Prostate gland (tissue), 2 donors: ENCODE results near the gene DTNB. TPM values are rescaled to one million over a fixed set of nuclear protein-coding genes. Genes with fewer than 3 reads are reported as not detected.

Source experiments
- DNase-seq: peaks from one replicate; pipeline ENCODE4 v3.0.0-alpha.2; 2019; ENCODE audit warnings: low spot score
- H3K27ac ChIP-seq, 2 donors: fragments of 200-600 bp; sonication (generic); 2 replicates each; pipeline ENCODE4 v1.5.1; 2017 to 2019
- H3K27me3 ChIP-seq: fragments of 200-600 bp; sonication (generic); replicated peaks from 2 replicates; pipeline ENCODE4 v1.5.1; 2019; ENCODE audit not compliant: insufficient read depth
- H3K36me3 ChIP-seq, 2 donors: fragments of 200-600 bp; sonication (generic); 1 replicate in 1 of 2; 2 replicates in 1 of 2; pipeline versions ENCODE4 v1.5.1 to v1.8.1; 2017 to 2019
- H3K4me1 ChIP-seq: fragments of 200-600 bp; sonication (generic); replicated peaks from 2 replicates; pipeline ENCODE4 v1.5.1; 2019
- H3K4me3 ChIP-seq, 2 donors: fragments of 200-600 bp; sonication (generic); 2 replicates each; pipeline ENCODE4 v1.5.1; 2017 to 2019
- H3K9me3 ChIP-seq: fragments of 200-600 bp; sonication (generic); 2 replicates; pipeline ENCODE4 v1.5.1; 2017
- POLR2A ChIP-seq: fragments of 450-650 bp; IDR thresholded peaks from one replicate; pipeline ENCODE4 v1.6.1; 2016; ENCODE audit warnings: antibody characterized with exemption, mild to moderate bottlenecking
- POLR2AphosphoS5 ChIP-seq: sonication (generic); formaldehyde crosslinking; IDR thresholded peaks from one replicate; pipeline ENCODE4 v1.6.1; 2017; ENCODE audit warnings: antibody characterized with exemption
- WGBS: methylation state at CpG from one replicate; pipeline ENCODE4 v1.1.5; 2018; 5-methylcytosine and 5-hydroxymethylcytosine counted together
- intact Hi-C: fragments of 100-400 bp; cut with DNase I; formaldehyde crosslinking; loops from one replicate; pipeline ENCODE4 v1.14.2; 2022
- total RNA-seq, 2 donors: library from RNA; depleted of rRNA; stranded (reverse); fragments of >200 nt; gene quantifications; one replicate each; pipeline ENCODE4 v1.1.0, GENCODE V29; 2016
- TF ChIP-seq, protein P1 (sequence below), 4 experiments: fragments of 200-600 bp in 2 of 4; fragments of 450-650 bp in 2 of 4; sonication (generic) in 2 of 4; IDR thresholded peaks; 1 replicate in 3 of 4; 2 replicates in 1 of 4; pipeline ENCODE4 v1.5.1; 2016 to 2019; ENCODE audit warnings: antibody characterized with exemption in 4 of 4, mild to moderate bottlenecking in 2 of 4, moderate library complexity in 2 of 4

DTNB gene
- total RNA-seq, 2 donors from 2014 or later: 47.0 to 61.9 TPM

DNA sequence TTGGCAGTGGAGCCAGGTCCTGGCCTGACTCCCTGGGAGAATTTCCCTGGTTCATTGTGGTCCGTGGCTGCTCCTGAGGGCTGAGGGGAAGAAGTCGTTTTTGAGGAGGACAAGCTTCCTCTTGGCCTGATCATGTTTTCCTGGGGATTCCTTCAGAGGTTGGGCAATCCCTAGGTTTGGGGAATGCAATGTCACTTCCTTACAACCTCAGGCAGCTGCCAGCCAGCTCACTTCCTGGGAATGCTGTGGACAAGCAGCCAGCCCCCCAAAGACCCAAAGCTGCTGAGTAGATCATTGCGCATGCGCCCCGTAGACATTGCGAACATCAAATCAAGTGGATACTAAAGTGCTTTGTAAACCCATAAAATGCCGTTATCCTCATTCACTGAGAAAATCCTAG lies 324.0 kb downstream of the DTNB start:
- no peak for DNase-seq
- Histone ChIP-seq H3K27ac (no peak overlapping the region), H3K4me1 (no peaks in the 10 kb centered on the region), H3K4me3 (no peak overlapping the region), H3K27me3 (no peaks in the 10 kb centered on the region), H3K9me3 (no peaks in the 10 kb centered on the region), H3K36me3 (no peaks in the 10 kb centered on the region)
- WGBS: 72% methylated on average over 7 of the region's 7 CpGs
- intact Hi-C loops: loop anchor here (10.0 kb wide), 1 partner anchor 315 kb away; no protein-coding TSS in a partner anchor
- TF ChIP-seq POLR2A (no peak), POLR2AphosphoS5 (no peak)
- TF ChIP-seq, protein P1, sequence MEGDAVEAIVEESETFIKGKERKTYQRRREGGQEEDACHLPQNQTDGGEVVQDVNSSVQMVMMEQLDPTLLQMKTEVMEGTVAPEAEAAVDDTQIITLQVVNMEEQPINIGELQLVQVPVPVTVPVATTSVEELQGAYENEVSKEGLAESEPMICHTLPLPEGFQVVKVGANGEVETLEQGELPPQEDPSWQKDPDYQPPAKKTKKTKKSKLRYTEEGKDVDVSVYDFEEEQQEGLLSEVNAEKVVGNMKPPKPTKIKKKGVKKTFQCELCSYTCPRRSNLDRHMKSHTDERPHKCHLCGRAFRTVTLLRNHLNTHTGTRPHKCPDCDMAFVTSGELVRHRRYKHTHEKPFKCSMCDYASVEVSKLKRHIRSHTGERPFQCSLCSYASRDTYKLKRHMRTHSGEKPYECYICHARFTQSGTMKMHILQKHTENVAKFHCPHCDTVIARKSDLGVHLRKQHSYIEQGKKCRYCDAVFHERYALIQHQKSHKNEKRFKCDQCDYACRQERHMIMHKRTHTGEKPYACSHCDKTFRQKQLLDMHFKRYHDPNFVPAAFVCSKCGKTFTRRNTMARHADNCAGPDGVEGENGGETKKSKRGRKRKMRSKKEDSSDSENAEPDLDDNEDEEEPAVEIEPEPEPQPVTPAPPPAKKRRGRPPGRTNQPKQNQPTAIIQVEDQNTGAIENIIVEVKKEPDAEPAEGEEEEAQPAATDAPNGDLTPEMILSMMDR (IDR thresholded peaks at IDR 0.05): no peak

DNA sequence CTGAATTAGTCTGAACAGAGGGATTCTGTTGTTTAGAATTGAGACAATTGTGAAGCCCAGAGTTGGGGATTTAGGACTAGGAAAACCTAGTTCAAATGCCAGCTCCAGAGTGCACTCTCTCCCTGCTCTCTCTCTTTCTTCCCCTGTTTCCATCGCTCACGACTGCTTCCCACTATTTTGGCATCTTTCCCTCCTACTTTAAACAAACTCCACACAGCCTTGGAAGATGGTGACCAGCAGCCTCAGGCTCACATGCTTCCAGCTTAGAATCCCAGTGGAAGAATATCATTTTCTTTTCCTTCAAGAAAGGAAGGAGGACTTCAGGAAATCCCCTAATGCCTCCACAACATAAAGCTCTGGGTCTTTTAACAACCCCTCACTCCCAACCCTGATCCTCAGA lies 325.5 kb downstream of the DTNB start:
- intact Hi-C loops: loop anchor here (10.0 kb wide), 1 partner anchor 317 kb away; no protein-coding TSS in a partner anchor
- no peak for DNase-seq
- H3K4me1 ChIP-seq: no peaks in the 10 kb centered on the region
- 16% methylated on average over 2 of the region's 2 CpGs for WGBS
- H3K27me3 ChIP-seq: no peaks in the 10 kb centered on the region
- TF ChIP-seq POLR2A (no peak), POLR2AphosphoS5 (no peak)
- TF ChIP-seq, protein P1 (IDR thresholded peaks at IDR 0.05): no peak
- no peak overlapping the region for H3K4me3 ChIP-seq
- H3K36me3 ChIP-seq: no peaks in the 10 kb centered on the region
- no peaks in the 10 kb centered on the region for H3K9me3 ChIP-seq
- H3K27ac ChIP-seq: no peak overlapping the region

DNA sequence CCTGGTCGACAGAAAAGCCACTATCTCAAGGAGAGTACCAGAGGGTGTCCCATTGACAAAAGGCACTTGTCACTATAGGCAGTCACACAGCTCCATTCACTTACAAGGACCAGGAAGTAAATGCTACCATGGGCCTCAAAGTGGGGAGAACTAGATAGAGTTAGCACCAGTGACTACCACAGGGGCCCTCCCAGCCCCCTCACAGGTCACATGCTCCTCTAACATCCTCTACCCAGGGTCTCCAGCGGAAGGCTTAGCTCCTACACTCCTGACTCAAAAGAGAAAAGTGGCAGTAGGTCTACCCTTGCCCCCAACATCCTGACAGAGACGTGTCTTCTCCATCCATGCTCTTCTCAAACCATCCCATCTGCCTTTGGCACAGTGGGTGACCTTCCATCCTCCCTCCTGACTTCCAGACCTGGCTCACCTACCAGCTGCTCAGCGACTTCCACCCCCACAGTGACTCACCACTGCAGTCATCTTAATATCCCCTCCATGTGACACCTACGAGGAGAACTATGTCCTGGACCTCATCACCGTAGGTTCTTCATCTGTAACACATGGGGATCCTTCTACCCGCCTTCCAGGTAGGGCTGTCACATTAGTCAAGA lies 326.1 kb downstream of the DTNB start:
- DNase-seq: no peak
- Histone ChIP-seq H3K4me1 (no peaks in the 10 kb centered on the region), H3K4me3 (no peak overlapping the region), H3K9me3 (no peaks in the 10 kb centered on the region), H3K27ac (no peak overlapping the region), H3K36me3 (no peaks in the 10 kb centered on the region), H3K27me3 (no peaks in the 10 kb centered on the region)
- TF ChIP-seq, protein P1 (IDR thresholded peaks at IDR 0.05): no peak
- TF ChIP-seq POLR2AphosphoS5 (no peak), POLR2A (no peak)
- intact Hi-C loops: loop anchor here (10.0 kb wide), 1 partner anchor 317 kb away; no protein-coding TSS in a partner anchor
- 78% methylated on average over 7 of the region's 7 CpGs for WGBS

DNA sequence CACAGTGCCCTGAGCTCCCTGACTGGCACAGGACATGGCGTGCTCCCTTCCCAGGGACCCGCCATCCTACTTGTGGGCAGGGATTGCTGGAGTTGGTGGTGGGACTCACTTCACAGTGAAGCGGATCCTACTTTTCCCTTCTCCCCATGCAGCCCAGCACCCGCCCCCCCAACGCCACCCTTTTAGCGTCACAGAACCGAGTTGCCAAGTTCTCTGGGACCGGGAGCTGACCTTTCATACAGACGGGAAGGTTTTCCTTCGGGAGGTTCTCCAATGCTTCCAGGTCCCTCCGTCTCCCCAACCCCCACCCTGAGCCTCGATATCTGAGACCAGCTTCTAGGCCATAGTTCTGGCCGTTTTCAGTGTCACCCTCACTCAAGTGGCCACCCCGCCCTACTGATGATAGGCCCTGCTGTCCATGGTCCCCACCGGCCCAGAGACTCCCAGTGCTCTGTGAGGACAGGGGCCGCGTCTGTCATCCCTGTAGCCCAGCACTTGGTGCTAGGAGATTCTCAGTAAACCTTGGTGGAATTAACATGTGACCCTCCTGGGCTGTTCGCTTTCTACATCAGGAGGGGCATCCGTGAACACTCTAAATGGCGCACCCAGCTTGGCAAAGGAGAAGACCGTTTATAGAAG lies 330.1 kb downstream of the DTNB start:
- Histone ChIP-seq H3K36me3 (no peaks in the 10 kb centered on the region), H3K4me3 (no peak overlapping the region), H3K27ac (no peak overlapping the region), H3K27me3 (no peaks in the 10 kb centered on the region), H3K9me3 (no peaks in the 10 kb centered on the region), H3K4me1 (peaks cover 5% of the 10 kb centered on the region)
- 87% methylated on average over 21 of the region's 21 CpGs for WGBS
- TF ChIP-seq POLR2AphosphoS5: no peak
- TF ChIP-seq POLR2A: no peak
- TF ChIP-seq, protein P1 (IDR thresholded peaks at IDR 0.05): no peak
- intact Hi-C loops: loop anchor here (2.0 to 10.0 kb wide), 2 partner anchors 31 to 321 kb away; no protein-coding TSS in a partner anchor
- DNase-seq: no peak
